Measurements from ENCODE around the gene CEACAM16.
"Not testable (repeated sequence)": the region's sequence is repeated elsewhere in the genome, so short reads cannot be mapped to it uniquely, and the experiment has no call there.

Gene CEACAM16

GRCh38 chr19:44682807-44683206, 16.1 kb upstream of the CEACAM16 start:
- Histone ChIP-seq H3K9me3 (ENCODE audit: control insufficient read depth, insufficient read depth, low read length) (no peaks in the 10 kb centered on the region), H3K27me3 (ENCODE audit: control insufficient read depth, low read length) (peaks cover 10% of the 10 kb centered on the region), H3K9me2 (replicated peaks; ENCODE audit: control insufficient read depth, low read length) (no peaks in the 10 kb centered on the region), H3K4me3 (ENCODE audit: low read length) (no peak overlapping the region), H3K79me2 (ENCODE audit: control insufficient read depth, low read length) (no peaks in the 10 kb centered on the region), H3K4me1 (ENCODE audit: control insufficient read depth, low read length) (peaks cover 19% of the 10 kb centered on the region), H3K36me3 (ENCODE audit: control insufficient read depth, low read length) (no peaks in the 10 kb centered on the region), H4K20me1 (ENCODE audit: control insufficient read depth, insufficient read depth, low read depth, low read length) (no peaks in the 10 kb centered on the region), H3F3A (ENCODE audit: control insufficient read depth, insufficient read depth) (no peaks in the 10 kb centered on the region), H3K27ac (ENCODE audit: low read depth, low read length) (no peak overlapping the region), H3K4me2 (ENCODE audit: low read length) (no peak overlapping the region)
- TF ChIP-seq CTCF (IDR thresholded peaks at IDR 0.05; ENCODE audit: low read depth, low read length, poor library complexity, severe bottlenecking) (no peak), EZH2phosphoT487 (IDR thresholded peaks at IDR 0.05; ENCODE audit: borderline replicate concordance, low read length) (no peak)

- Histone ChIP-seq H3K79me2 (ENCODE audit: control insufficient read depth, low read length) (no peaks in the 10 kb centered on the region), H3F3A (ENCODE audit: control insufficient read depth, insufficient read depth) (no peaks in the 10 kb centered on the region), H3K27me3 (ENCODE audit: control insufficient read depth, low read length) (peaks cover 11% of the 10 kb centered on the region), H4K20me1 (ENCODE audit: control insufficient read depth, insufficient read depth, low read depth, low read length) (no peaks in the 10 kb centered on the region), H3K9me2 (replicated peaks; ENCODE audit: control insufficient read depth, low read length) (no peaks in the 10 kb centered on the region), H3K36me3 (ENCODE audit: control insufficient read depth, low read length) (no peaks in the 10 kb centered on the region), H3K27ac (ENCODE audit: low read depth, low read length) (no peak overlapping the region), H3K4me3 (ENCODE audit: low read length) (no peak overlapping the region), H3K4me1 (ENCODE audit: control insufficient read depth, low read length) (peaks cover 19% of the 10 kb centered on the region), H3K4me2 (ENCODE audit: low read length) (no peak overlapping the region), H3K9me3 (ENCODE audit: control insufficient read depth, insufficient read depth, low read length) (no peaks in the 10 kb centered on the region)
- TF ChIP-seq EZH2phosphoT487 (IDR thresholded peaks at IDR 0.05; ENCODE audit: borderline replicate concordance, low read length) (no peak), CTCF (IDR thresholded peaks at IDR 0.05; ENCODE audit: low read depth, low read length, poor library complexity, severe bottlenecking) (no peak)
Observed at GRCh38 chr19:44683434-44684210, 15.3 kb upstream of the CEACAM16 start.

GRCh38 chr19:44684396-44684795, 14.6 kb upstream of the CEACAM16 start:
- H3K79me2 ChIP-seq (ENCODE audit: control insufficient read depth, low read length); H4K20me1 ChIP-seq (ENCODE audit: control insufficient read depth, insufficient read depth, low read depth, low read length); H3K9me3 ChIP-seq (ENCODE audit: control insufficient read depth, insufficient read depth, low read length); H3K4me3 ChIP-seq (ENCODE audit: low read length); H3K27ac ChIP-seq (ENCODE audit: low read depth, low read length); H3F3A ChIP-seq (ENCODE audit: control insufficient read depth, insufficient read depth); H3K9me2 ChIP-seq (replicated peaks; ENCODE audit: control insufficient read depth, low read length); H3K36me3 ChIP-seq (ENCODE audit: control insufficient read depth, low read length); H3K4me2 ChIP-seq (ENCODE audit: low read length): not testable (repeated sequence)
- Histone ChIP-seq H3K27me3 (ENCODE audit: control insufficient read depth, low read length) (peaks cover 11% of the 10 kb centered on the region), H3K4me1 (ENCODE audit: control insufficient read depth, low read length) (peaks cover 19% of the 10 kb centered on the region)
